Body of pancreas (tissue), 4 donors: ENCODE results near the gene DNM2.

Source experiments
- CTCF ChIP-seq, 7 experiments: fragments of 450-650 bp in 4 of 7; fragments of 200-600 bp in 3 of 7; sonication (generic) in 3 of 7; IDR thresholded peaks; one replicate each; pipeline ENCODE4 v1.5.1; 2016 to 2019; ENCODE audit warnings: antibody characterized with exemption in 7 of 7
- POLR2A ChIP-seq, 3 donors: fragments of 450-650 bp; IDR thresholded peaks; one replicate each; pipeline ENCODE4 v1.6.1; 2016; ENCODE audit warnings: antibody characterized with exemption in 3 of 3, mild to moderate bottlenecking in 2 of 3

- TF ChIP-seq POLR2A (IDR thresholded peaks at IDR 0.05) (no peak), CTCF (IDR thresholded peaks at IDR 0.05) (no peak)
Measured at GRCh38 chr19:10862561-10863106, 144.8 kb downstream of the DNM2 start.
